Endothelial cell (in vitro differentiated cells): ENCODE data around the gene PARD6A. TPM values are rescaled to one million over a fixed set of nuclear protein-coding genes. Genes with fewer than 3 reads are reported as not detected.
"Not testable (repeated sequence)": the region's sequence is repeated elsewhere in the genome, so short reads cannot be mapped to it uniquely, and the experiment has no call there.

Source experiments
- DNase-seq: peaks from one replicate; pipeline ENCODE4 v3.0.0; 2021; ENCODE audit warnings: low spot score
- H3K27ac Mint-ChIP-seq: one replicate; pipeline ENCODE4 v1.8.0; 2021; ENCODE audit warnings: mixed read lengths, inconsistent platforms; ENCODE audit not compliant: unreplicated experiment
- H3K27me3 Mint-ChIP-seq: one replicate; pipeline ENCODE4 v1.8.0; 2021; ENCODE audit warnings: mild to moderate bottlenecking, moderate library complexity, mixed read lengths, inconsistent platforms; ENCODE audit not compliant: unreplicated experiment
- H3K36me3 Mint-ChIP-seq: one replicate; pipeline ENCODE4 v1.8.0; 2021; ENCODE audit warnings: mild to moderate bottlenecking, low read depth, mixed read lengths, inconsistent platforms; ENCODE audit not compliant: unreplicated experiment
- H3K4me1 Mint-ChIP-seq: one replicate; pipeline ENCODE4 v1.8.0; 2021; ENCODE audit warnings: mild to moderate bottlenecking, mixed read lengths, inconsistent platforms; ENCODE audit not compliant: unreplicated experiment
- H3K4me3 Mint-ChIP-seq: one replicate; pipeline ENCODE4 v1.8.0; 2021; ENCODE audit warnings: mild to moderate bottlenecking, mixed read lengths, inconsistent platforms; ENCODE audit not compliant: unreplicated experiment
- H3K9me3 Mint-ChIP-seq: one replicate; pipeline ENCODE4 v1.8.0; 2021; ENCODE audit warnings: mixed read lengths, inconsistent platforms; ENCODE audit not compliant: unreplicated experiment
- CTCF ChIP-seq: fragments of 200-600 bp; sonication (generic); IDR thresholded peaks from one replicate; pipeline ENCODE4 v1.5.0; 2021; ENCODE audit warnings: antibody characterized with exemption; ENCODE audit not compliant: unreplicated experiment
- total RNA-seq: library from RNA; stranded (reverse); fragmentation: NEBNext Ultra II Directional; extraction: Animal tissue kit (Norgen Biotek cat#: 25700); gene quantifications from one replicate; pipeline ENCODE4 v1.2.1, GENCODE V29; 2021; ENCODE audit not compliant: unreplicated experiment

Gene PARD6A
- total RNA-seq, 1 donor from 2014 or later = 1.2 TPM

GRCh38 chr16:67679935-67680897, 19.5 kb downstream of the PARD6A start:
- Mint-ChIP-seq H3K27ac (no peak overlapping the region), H3K27me3 (no peaks in the 10 kb centered on the region), H3K9me3 (no peaks in the 10 kb centered on the region), H3K4me1 (peaks cover 4% of the 10 kb centered on the region), H3K4me3 (no peak overlapping the region), H3K36me3 (peaks cover 8% of the 10 kb centered on the region)
- TF ChIP-seq CTCF = no peak
- DNase-seq = no peak

GRCh38 chr16:67683767-67684166, 23.0 kb downstream of the PARD6A start:
- H3K4me3 Mint-ChIP-seq = peak overlapping the region; percentile 12
- no peak for DNase-seq
- no peak for TF ChIP-seq CTCF
- H3K4me1 Mint-ChIP-seq = peaks cover 9% of the 10 kb centered on the region
- H3K27me3 Mint-ChIP-seq = no peaks in the 10 kb centered on the region
- peaks cover 13% of the 10 kb centered on the region for H3K36me3 Mint-ChIP-seq
- no peak overlapping the region for H3K27ac Mint-ChIP-seq
- no peaks in the 10 kb centered on the region for H3K9me3 Mint-ChIP-seq

- no peak for DNase-seq
- TF ChIP-seq CTCF = no peak
- H3K27me3 Mint-ChIP-seq = no peaks in the 10 kb centered on the region
- H3K36me3 Mint-ChIP-seq = peaks cover 13% of the 10 kb centered on the region
- no peaks in the 10 kb centered on the region for H3K9me3 Mint-ChIP-seq
- peaks cover 9% of the 10 kb centered on the region for H3K4me1 Mint-ChIP-seq
- H3K4me3 Mint-ChIP-seq = no peak overlapping the region
- H3K27ac Mint-ChIP-seq = peak overlapping the region; percentile 58
These were observed 24.8 kb downstream of the PARD6A start for GRCh38 chr16:67685388-67686112.

- H3K4me1 Mint-ChIP-seq = peaks cover 13% of the 10 kb centered on the region
- not testable (repeated sequence) for H3K27ac Mint-ChIP-seq, H3K9me3 Mint-ChIP-seq, H3K4me3 Mint-ChIP-seq, DNase-seq, H3K27me3 Mint-ChIP-seq
- peaks cover 12% of the 10 kb centered on the region for H3K36me3 Mint-ChIP-seq
These were observed 32.9 kb downstream of the PARD6A start for GRCh38 chr16:67693517-67694285.

- TF ChIP-seq CTCF = no peak
- Mint-ChIP-seq H3K27me3 (no peaks in the 10 kb centered on the region), H3K4me1 (peaks cover 13% of the 10 kb centered on the region), H3K9me3 (no peaks in the 10 kb centered on the region), H3K4me3 (no peak overlapping the region), H3K27ac (no peak overlapping the region), H3K36me3 (peaks cover 14% of the 10 kb centered on the region)
- no peak for DNase-seq
These were observed 33.9 kb downstream of the PARD6A start for GRCh38 chr16:67694611-67695010.
